ENCODE results near the gene SESN1. TPM values are rescaled to one million over a fixed set of nuclear protein-coding genes. Genes with fewer than 3 reads are reported as not detected.
A peak's percentile ranks its signal among the peaks of the same experiment; 100 is the strongest.

Gene SESN1
- polyA plus RNA-seq, 1 experiment: 29.6 TPM

GRCh38 chr6:109013656-109014305, 80.9 kb downstream of the SESN1 start:
- CTCF ChIA-PET: interaction anchor here (0.7 kb wide), 1 partner anchor 75 kb away, joined by 5 read pairs; no protein-coding TSS in a partner anchor
- DNase-seq (ENCODE audit: low read depth, low spot score): no peak
- no peak for TF ChIP-seq CTCF (IDR thresholded peaks at IDR 0.05; ENCODE audit: low read depth, low read length)
- POLR2A ChIA-PET: no interaction called here
- H3K9me3 ChIP-seq (ENCODE audit: control insufficient read depth, insufficient read depth, low read length): no peaks in the 10 kb centered on the region
- no peak overlapping the region for H3K27ac ChIP-seq (ENCODE audit: low read depth, low read length)
- no peaks in the 10 kb centered on the region for H3K27me3 ChIP-seq (ENCODE audit: control insufficient read depth, insufficient read depth, low read length)
- no peak overlapping the region for H3K4me3 ChIP-seq (ENCODE audit: low read depth, low read length)

- no peak for DNase-seq (ENCODE audit: low read depth, low spot score)
- ChIA-PET CTCF (interaction anchor here (2.9 kb wide), 1 partner anchor 62 kb away, joined by 9 read pairs; no protein-coding TSS in a partner anchor), POLR2A (no interaction called here)
- Histone ChIP-seq H3K27ac (ENCODE audit: low read depth, low read length) (no peak overlapping the region), H3K27me3 (ENCODE audit: control insufficient read depth, insufficient read depth, low read length) (no peaks in the 10 kb centered on the region), H3K9me3 (ENCODE audit: control insufficient read depth, insufficient read depth, low read length) (no peaks in the 10 kb centered on the region), H3K4me3 (ENCODE audit: low read depth, low read length) (no peak overlapping the region)
- no peak for TF ChIP-seq CTCF (IDR thresholded peaks at IDR 0.05; ENCODE audit: low read depth, low read length)
These were observed 83.9 kb downstream of the SESN1 start for GRCh38 chr6:109010705-109011102.

- POLR2A ChIA-PET: no interaction called here
- CTCF ChIA-PET: interaction anchor here (2.9 kb wide), 1 partner anchor 62 kb away, joined by 9 read pairs; no protein-coding TSS in a partner anchor
- no peak for DNase-seq (ENCODE audit: low read depth, low spot score)
- Histone ChIP-seq H3K27ac (ENCODE audit: low read depth, low read length) (no peak overlapping the region), H3K4me3 (ENCODE audit: low read depth, low read length) (peak overlapping the region; percentile 87), H3K9me3 (ENCODE audit: control insufficient read depth, insufficient read depth, low read length) (no peaks in the 10 kb centered on the region), H3K27me3 (ENCODE audit: control insufficient read depth, insufficient read depth, low read length) (no peaks in the 10 kb centered on the region)
- TF ChIP-seq CTCF (IDR thresholded peaks at IDR 0.05; ENCODE audit: low read depth, low read length): no peak
These were observed 84.5 kb downstream of the SESN1 start for GRCh38 chr6:109009962-109010704.

GRCh38 chr6:109009236-109009961, 85.2 kb downstream of the SESN1 start:
- peak; percentile 48 for DNase-seq (ENCODE audit: low read depth, low spot score)
- Histone ChIP-seq H3K4me3 (ENCODE audit: low read depth, low read length) (peak overlapping the region; percentile 87), H3K9me3 (ENCODE audit: control insufficient read depth, insufficient read depth, low read length) (no peaks in the 10 kb centered on the region), H3K27ac (ENCODE audit: low read depth, low read length) (peak overlapping the region; percentile 58), H3K27me3 (ENCODE audit: control insufficient read depth, insufficient read depth, low read length) (no peaks in the 10 kb centered on the region)
- POLR2A ChIA-PET: interaction anchor here (0.8 to 1.0 kb wide), 2 partner anchors 85 to 300 kb away, joined by 3 to 5 read pairs; partner anchors contain the start of gene SESN1
- CTCF ChIA-PET: interaction anchor here (0.9 to 2.9 kb wide), 2 partner anchors 12 to 63 kb away, joined by 3 to 9 read pairs; no protein-coding TSS in a partner anchor
- TF ChIP-seq CTCF (IDR thresholded peaks at IDR 0.05; ENCODE audit: low read depth, low read length): no peak

All from AG04450 (cell line).